ENCODE data around the gene CCDC149. TPM values are rescaled to one million over a fixed set of nuclear protein-coding genes. Genes with fewer than 3 reads are reported as not detected.

Gene CCDC149
- total and polyA plus RNA-seq, 9 donors: 8.0 to 12.3 (median 10.3) TPM

DNA sequence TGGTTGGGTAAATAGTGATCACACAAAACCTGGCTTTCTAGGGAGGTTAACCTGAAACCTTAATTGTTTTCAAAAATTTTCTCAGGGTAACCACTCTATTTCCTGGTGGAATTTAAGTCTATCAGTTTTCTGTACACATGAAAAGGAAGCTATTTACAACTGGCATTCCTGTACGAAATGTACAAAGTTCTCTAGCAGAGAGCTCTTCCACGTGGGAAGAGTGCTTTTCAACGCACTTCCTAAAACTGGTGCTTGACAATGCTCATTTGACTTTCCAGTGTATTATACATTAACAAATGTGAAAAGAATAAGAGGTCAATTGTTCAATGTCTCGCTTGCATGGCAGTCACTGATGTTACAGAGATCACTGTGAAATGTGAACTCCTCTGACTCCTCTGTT lies 120.3 kb downstream of the CCDC149 start:
- Histone ChIP-seq H3K27ac (ENCODE audit: low read length) (no peak overlapping the region), H3K9me3 (replicated peaks; ENCODE audit: control insufficient read depth, low read depth, low read length) (no peaks in the 10 kb centered on the region), H3K36me3 (ENCODE audit: control insufficient read depth, insufficient read depth, low read length) (no peaks in the 10 kb centered on the region), H3K27me3 (ENCODE audit: control insufficient read depth, insufficient read depth, low read length) (peaks cover 6% of the 10 kb centered on the region), H3K4me1 (ENCODE audit: control insufficient read depth, insufficient read depth, low read length) (peaks cover 24% of the 10 kb centered on the region), H3K4me3 (ENCODE audit: low read length) (no peak overlapping the region)
- no CpG with 5 or more reads among the region's 4 CpGs for WGBS (ENCODE audit: insufficient coverage)
- no peak for DNase-seq

DNA sequence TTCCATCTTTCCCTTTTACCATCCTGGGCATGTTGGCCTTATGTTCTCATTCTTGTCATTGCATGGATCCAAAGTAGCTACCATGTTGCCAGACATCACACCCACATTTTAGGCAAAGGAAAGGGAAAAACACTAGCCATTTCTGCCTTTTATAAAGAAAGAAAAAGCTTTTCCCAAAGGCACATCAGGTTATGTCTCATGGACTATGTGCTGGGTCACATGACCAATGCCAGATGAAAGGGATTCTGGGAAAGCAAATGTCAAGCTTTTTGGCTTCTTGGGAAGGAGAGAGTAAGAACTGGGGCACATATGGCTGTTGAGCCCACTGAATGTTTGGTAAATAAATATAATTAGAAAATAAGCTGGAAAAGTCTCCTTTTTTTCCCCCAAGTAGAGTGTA lies 121.8 kb downstream of the CCDC149 start:
- Histone ChIP-seq H3K36me3 (ENCODE audit: control insufficient read depth, insufficient read depth, low read length) (no peaks in the 10 kb centered on the region), H3K9me3 (replicated peaks; ENCODE audit: control insufficient read depth, low read depth, low read length) (no peaks in the 10 kb centered on the region), H3K4me3 (ENCODE audit: low read length) (no peak overlapping the region), H3K4me1 (ENCODE audit: control insufficient read depth, insufficient read depth, low read length) (peaks cover 19% of the 10 kb centered on the region), H3K27me3 (ENCODE audit: control insufficient read depth, insufficient read depth, low read length) (peaks cover 5% of the 10 kb centered on the region), H3K27ac (ENCODE audit: low read length) (no peak overlapping the region)
- DNase-seq: no peak

DNA sequence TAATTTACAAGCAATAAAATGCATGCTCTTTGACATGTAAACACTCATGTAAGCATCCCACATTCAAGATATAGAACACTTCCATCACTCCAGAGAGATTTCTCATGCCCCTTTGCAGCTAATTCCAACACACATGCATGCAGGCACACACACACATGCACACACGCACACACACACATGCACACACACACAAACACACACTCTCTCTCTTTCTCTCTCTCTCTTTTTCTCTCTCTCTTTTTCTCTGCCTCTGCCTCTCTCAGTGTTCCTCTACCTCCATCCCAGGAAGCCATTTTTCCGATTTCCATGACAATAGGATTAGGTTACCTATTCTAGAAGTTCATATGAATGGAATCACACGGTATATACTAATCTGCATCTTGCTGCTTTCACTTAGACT lies 129.3 kb downstream of the CCDC149 start:
- Histone ChIP-seq H3K27me3 (ENCODE audit: control insufficient read depth, insufficient read depth, low read length) (no peaks in the 10 kb centered on the region), H3K9me3 (replicated peaks; ENCODE audit: control insufficient read depth, low read depth, low read length) (no peaks in the 10 kb centered on the region), H3K27ac (ENCODE audit: low read length) (no peak overlapping the region), H3K4me1 (ENCODE audit: control insufficient read depth, insufficient read depth, low read length) (peaks cover 6% of the 10 kb centered on the region), H3K4me3 (ENCODE audit: low read length) (no peak overlapping the region), H3K36me3 (ENCODE audit: control insufficient read depth, insufficient read depth, low read length) (no peaks in the 10 kb centered on the region)
- no CpG with 5 or more reads among the region's 3 CpGs for WGBS (ENCODE audit: insufficient coverage)
- DNase-seq: no peak

DNA sequence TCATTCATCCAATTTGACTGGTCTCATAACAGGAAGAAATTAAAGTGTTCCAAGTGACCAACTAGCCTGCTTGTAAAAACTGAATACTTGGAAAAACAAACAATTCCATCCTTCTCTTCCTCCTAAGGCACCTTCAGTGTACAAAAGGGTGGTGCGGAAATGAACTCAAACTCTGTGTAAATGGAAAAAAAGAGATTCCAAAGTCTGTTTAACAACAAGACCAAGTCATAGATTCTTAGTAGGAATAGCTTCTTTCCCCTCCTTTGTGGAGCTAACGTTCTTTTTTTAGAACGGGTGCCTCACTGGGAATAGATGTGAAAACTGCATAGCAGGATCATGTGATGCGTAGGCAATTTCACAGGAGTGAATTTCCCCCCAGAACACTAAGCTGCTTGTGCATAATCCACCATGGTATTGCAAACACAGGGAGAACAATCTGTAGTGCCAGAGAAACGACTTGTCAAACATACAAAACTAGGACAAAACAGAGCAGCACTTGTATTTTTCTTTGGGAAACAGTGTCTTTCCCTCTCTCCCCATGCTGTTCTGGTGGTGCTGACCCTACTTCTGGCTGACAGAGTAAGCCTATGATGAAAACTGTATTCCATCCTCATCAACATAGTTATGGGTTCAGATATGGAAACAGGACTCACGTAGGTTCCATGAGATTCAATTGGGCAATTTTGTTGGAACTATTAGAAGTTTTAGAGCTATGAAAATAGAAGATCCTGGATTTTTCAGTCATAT lies 130.7 kb downstream of the CCDC149 start:
- Histone ChIP-seq H3K27ac (ENCODE audit: low read length) (no peak overlapping the region), H3K4me1 (ENCODE audit: control insufficient read depth, insufficient read depth, low read length) (peaks cover 8% of the 10 kb centered on the region), H3K4me3 (ENCODE audit: low read length) (no peak overlapping the region), H3K36me3 (ENCODE audit: control insufficient read depth, insufficient read depth, low read length) (no peaks in the 10 kb centered on the region), H3K9me3 (replicated peaks; ENCODE audit: control insufficient read depth, low read depth, low read length) (no peaks in the 10 kb centered on the region), H3K27me3 (ENCODE audit: control insufficient read depth, insufficient read depth, low read length) (no peaks in the 10 kb centered on the region)
- DNase-seq: peak; percentile 45
- WGBS (ENCODE audit: insufficient coverage): 33% methylated on average over 1 of the region's 6 CpGs

DNA sequence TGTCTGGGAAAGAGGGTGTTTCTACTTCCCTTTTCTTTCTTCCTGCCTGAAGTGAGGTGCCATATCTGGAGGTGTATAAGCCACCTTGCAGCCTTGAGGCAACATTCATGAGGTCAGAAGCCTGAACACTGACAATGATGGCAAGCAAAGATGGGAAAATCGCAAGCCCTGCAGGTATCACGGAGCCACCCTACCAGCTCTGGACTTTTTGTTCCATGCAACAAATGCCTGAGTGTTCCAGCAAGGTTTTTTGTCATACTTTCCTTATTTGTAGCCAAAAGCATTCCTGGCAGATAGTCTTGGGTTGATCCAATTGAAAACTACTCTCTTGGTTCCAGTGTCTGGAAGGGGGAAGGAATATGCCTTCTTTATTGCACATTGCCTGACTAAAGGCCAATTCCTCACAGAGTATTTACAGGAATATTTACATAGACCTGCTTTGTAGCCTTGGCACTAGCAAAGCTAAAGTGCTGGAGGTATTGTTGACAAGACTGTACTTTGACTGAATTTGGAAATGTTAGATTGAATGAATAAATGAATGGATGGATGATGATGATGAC lies 131.8 kb downstream of the CCDC149 start:
- Histone ChIP-seq H3K27ac (ENCODE audit: low read length) (no peak overlapping the region), H3K4me3 (ENCODE audit: low read length) (no peak overlapping the region), H3K27me3 (ENCODE audit: control insufficient read depth, insufficient read depth, low read length) (no peaks in the 10 kb centered on the region), H3K36me3 (ENCODE audit: control insufficient read depth, insufficient read depth, low read length) (no peaks in the 10 kb centered on the region), H3K4me1 (ENCODE audit: control insufficient read depth, insufficient read depth, low read length) (peaks cover 8% of the 10 kb centered on the region), H3K9me3 (replicated peaks; ENCODE audit: control insufficient read depth, low read depth, low read length) (no peaks in the 10 kb centered on the region)
- DNase-seq: peak; percentile 76
- WGBS (ENCODE audit: insufficient coverage): 94% methylated on average over 2 of the region's 2 CpGs

DNA sequence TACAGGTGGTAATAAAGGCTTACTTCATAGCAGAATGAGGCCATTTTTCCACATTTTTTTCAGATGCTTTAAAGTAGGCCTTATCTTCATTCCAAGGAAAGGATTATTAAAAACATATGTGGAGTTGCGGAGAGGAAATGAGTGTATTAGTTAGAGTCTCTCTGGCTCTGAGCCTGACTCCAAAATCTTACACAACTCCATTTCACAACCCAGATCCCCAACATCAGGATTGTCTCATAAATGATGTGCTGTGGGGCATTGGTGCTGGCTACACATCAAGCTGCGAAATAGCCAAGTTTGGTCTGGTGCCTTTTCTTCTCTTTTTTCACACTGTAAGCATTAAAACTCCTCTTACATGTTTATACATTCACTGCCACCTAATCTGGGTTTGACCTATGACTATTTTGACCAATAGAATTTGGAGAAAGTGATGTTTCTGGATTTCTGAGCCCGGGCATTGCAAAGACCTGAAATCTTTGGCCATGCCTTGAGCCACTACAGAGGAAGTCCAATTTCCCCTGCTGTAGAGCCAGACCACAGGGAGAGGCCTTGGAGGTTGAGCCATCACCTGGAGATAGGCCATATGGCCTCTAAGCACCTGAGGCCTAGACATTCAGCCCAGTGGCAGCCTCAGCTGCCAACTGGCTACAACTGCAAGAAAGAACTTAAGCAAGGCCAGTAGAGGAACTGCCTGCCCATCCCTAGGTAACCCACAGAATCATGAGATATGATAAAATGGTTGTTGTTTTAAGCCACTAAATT lies 134.2 kb downstream of the CCDC149 start:
- Histone ChIP-seq H3K27me3 (ENCODE audit: control insufficient read depth, insufficient read depth, low read length) (no peaks in the 10 kb centered on the region), H3K4me1 (ENCODE audit: control insufficient read depth, insufficient read depth, low read length) (peaks cover 8% of the 10 kb centered on the region), H3K4me3 (ENCODE audit: low read length) (no peak overlapping the region), H3K27ac (ENCODE audit: low read length) (peak overlapping the region; percentile 39), H3K9me3 (replicated peaks; ENCODE audit: control insufficient read depth, low read depth, low read length) (no peaks in the 10 kb centered on the region), H3K36me3 (ENCODE audit: control insufficient read depth, insufficient read depth, low read length) (no peaks in the 10 kb centered on the region)
- peak; percentile 95 for DNase-seq
- 0% methylated on average over 1 of the region's 3 CpGs for WGBS (ENCODE audit: insufficient coverage)

DNA sequence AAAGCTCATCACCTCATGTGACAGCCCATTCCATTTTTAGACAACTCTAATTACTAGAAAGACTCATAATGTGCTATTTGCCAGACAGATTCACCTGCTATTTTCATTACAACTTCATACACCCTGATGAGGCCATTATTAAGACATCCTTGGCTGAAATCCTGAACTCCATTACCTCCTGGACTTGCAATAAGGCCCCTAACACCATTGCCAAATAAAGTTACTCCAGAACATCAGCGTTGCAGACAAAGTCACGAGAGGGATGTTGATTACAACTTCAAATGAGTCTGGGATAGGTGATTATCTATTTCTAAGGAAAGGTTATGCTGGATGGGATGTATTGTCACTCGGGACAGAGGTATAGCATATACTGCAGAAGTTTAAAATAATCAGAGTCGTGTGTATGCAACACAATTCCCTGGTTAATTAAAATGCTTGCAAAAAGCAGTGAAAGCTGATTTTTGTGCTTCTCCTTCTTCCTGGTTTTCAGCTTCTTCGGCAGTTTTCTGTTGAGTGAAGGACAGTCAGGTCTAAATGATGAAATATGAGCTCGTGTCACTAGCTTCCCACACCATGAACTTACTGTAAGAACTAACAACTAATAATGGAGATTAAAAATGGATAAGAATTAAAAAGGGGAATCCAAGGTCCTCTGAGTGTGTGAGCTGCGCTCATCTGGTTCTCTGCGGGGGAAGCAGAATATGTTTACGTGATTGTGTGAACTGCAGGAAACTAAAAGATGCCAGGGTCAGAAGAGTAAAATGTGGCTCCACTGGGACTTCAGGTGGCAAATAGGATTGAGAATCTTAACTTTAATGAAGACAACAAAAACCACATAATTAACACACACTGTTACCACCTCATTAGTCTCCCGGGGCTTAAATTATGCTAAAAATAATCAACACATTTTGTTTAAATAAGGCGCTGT lies 135.0 kb downstream of the CCDC149 start:
- Histone ChIP-seq H3K9me3 (replicated peaks; ENCODE audit: control insufficient read depth, low read depth, low read length) (no peaks in the 10 kb centered on the region), H3K27ac (ENCODE audit: low read length) (no peak overlapping the region), H3K36me3 (ENCODE audit: control insufficient read depth, insufficient read depth, low read length) (no peaks in the 10 kb centered on the region), H3K4me1 (ENCODE audit: control insufficient read depth, insufficient read depth, low read length) (peaks cover 8% of the 10 kb centered on the region), H3K27me3 (ENCODE audit: control insufficient read depth, insufficient read depth, low read length) (no peaks in the 10 kb centered on the region), H3K4me3 (ENCODE audit: low read length) (no peak overlapping the region)
- peak; percentile 66 for DNase-seq
- WGBS (ENCODE audit: insufficient coverage): 26% methylated on average over 4 of the region's 11 CpGs

DNA sequence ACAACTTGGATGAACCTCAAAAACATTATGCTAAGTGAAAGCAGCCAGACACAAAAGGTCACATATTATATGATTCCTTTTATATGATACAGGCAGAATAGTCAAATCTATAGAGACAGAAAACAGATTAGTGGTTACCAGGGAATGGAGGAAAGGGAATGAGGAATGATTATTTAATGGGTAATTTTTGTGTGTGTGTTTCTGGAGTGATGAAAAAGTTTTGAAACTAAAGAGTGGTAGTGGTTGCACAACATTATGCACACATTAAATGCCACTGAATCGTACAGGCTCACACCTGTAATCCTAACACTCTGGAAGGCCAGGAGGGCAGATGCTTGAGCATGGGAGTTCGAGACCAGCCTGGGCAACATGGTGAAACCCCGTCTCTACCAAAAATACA lies 137.1 kb downstream of the CCDC149 start:
- H3K9me3 ChIP-seq (replicated peaks; ENCODE audit: control insufficient read depth, low read depth, low read length): no peaks in the 10 kb centered on the region
- no peaks in the 10 kb centered on the region for H3K27me3 ChIP-seq (ENCODE audit: control insufficient read depth, insufficient read depth, low read length)
- no peak for DNase-seq
- WGBS (ENCODE audit: insufficient coverage): no CpG with 5 or more reads among the region's 3 CpGs
- H3K4me3 ChIP-seq (ENCODE audit: low read length): no peak overlapping the region
- peaks cover 9% of the 10 kb centered on the region for H3K4me1 ChIP-seq (ENCODE audit: control insufficient read depth, insufficient read depth, low read length)
- no peak overlapping the region for H3K27ac ChIP-seq (ENCODE audit: low read length)
- H3K36me3 ChIP-seq (ENCODE audit: control insufficient read depth, insufficient read depth, low read length): no peaks in the 10 kb centered on the region

DNA sequence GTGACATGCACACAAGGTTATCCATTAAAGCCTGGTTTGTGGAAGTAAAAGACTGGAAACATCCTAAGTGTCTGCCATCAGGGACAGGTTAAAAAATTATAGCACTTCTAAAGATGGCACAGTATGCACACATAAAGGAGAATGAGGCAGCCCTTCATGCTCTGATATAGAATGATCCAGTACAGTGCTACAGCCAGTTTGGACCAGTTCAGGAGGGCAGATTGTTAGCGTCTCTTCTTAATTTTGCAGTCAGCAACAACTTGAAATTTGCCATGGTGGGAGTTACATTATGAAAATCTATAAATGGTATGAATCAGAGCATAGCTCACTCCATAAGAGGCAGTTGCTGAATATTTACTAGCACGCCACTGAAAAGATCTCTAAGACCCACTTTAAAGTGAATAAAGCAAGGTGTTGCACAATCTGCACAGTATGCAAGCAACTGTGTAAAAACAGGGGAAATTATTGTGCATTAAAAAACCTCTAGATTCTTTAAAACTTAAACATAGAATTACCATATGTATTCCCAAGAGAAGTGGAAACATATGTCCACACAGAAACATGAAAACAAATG lies 137.7 kb downstream of the CCDC149 start:
- Histone ChIP-seq H3K4me3 (ENCODE audit: low read length) (no peak overlapping the region), H3K4me1 (ENCODE audit: control insufficient read depth, insufficient read depth, low read length) (peaks cover 13% of the 10 kb centered on the region), H3K27ac (ENCODE audit: low read length) (no peak overlapping the region), H3K9me3 (replicated peaks; ENCODE audit: control insufficient read depth, low read depth, low read length) (no peaks in the 10 kb centered on the region), H3K36me3 (ENCODE audit: control insufficient read depth, insufficient read depth, low read length) (no peaks in the 10 kb centered on the region), H3K27me3 (ENCODE audit: control insufficient read depth, insufficient read depth, low read length) (no peaks in the 10 kb centered on the region)
- 75% methylated on average over 1 of the region's 2 CpGs for WGBS (ENCODE audit: insufficient coverage)
- DNase-seq: no peak

Data from muscle of leg (tissue), 11 donors.